HEK293 (cell line): ENCODE data around the gene NTN4.

Source experiments
- EGR2 ChIP-seq: fragments of 450-650 bp; formaldehyde crosslinking; IDR thresholded peaks from 2 replicates; pipeline ENCODE4 v1.5.1; 2016; ENCODE audit warnings: low read depth, missing biosample characterization, missing genetic modification characterization
- GFI1B ChIP-seq: fragments of 450-650 bp; formaldehyde crosslinking; IDR thresholded peaks from 2 replicates; pipeline ENCODE4 v1.5.1; 2016; ENCODE audit warnings: missing biosample characterization, missing genetic modification characterization
- HOXD13 ChIP-seq: sonication (generic); formaldehyde crosslinking; IDR thresholded peaks from 2 replicates; pipeline ENCODE4 v1.8.0; 2022; ENCODE audit warnings: missing genetic modification reagents, borderline replicate concordance
- ZBTB8A ChIP-seq: fragments of 450-650 bp; formaldehyde crosslinking; IDR thresholded peaks from 2 replicates; pipeline ENCODE4 v1.5.1; 2016; ENCODE audit warnings: missing biosample characterization, missing genetic modification characterization
- ZEB2 ChIP-seq: fragments of 450-650 bp; formaldehyde crosslinking; IDR thresholded peaks from 2 replicates; pipeline ENCODE4 v1.5.1; 2016; ENCODE audit warnings: missing biosample characterization, missing genetic modification characterization
- ZFP3 ChIP-seq: fragments of 450-650 bp; formaldehyde crosslinking; IDR thresholded peaks from 2 replicates; pipeline ENCODE4 v1.5.1; 2016; ENCODE audit warnings: low read depth, missing biosample characterization, missing genetic modification characterization
- ZNF121 ChIP-seq: fragments of 450-650 bp; formaldehyde crosslinking; IDR thresholded peaks from 2 replicates; pipeline ENCODE4 v1.5.1; 2016; ENCODE audit warnings: missing biosample characterization, missing genetic modification characterization
- ZNF133 ChIP-seq: fragments of 450-650 bp; formaldehyde crosslinking; IDR thresholded peaks from 2 replicates; pipeline ENCODE4 v1.5.1; 2016; ENCODE audit warnings: missing biosample characterization, missing genetic modification characterization
- ZNF292 ChIP-seq: fragments of 450-650 bp; formaldehyde crosslinking; IDR thresholded peaks from 2 replicates; pipeline ENCODE4 v1.5.1; 2016; ENCODE audit warnings: low read depth, missing biosample characterization, missing genetic modification characterization, borderline replicate concordance
- ZNF510 ChIP-seq: fragments of 450-650 bp; formaldehyde crosslinking; IDR thresholded peaks from 2 replicates; pipeline ENCODE4 v1.5.1; 2018; ENCODE audit warnings: mild to moderate bottlenecking, missing genetic modification characterization, missing biosample characterization; ENCODE audit not compliant: insufficient replicate concordance
- ZNF521 ChIP-seq: fragments of 450-650 bp; formaldehyde crosslinking; IDR thresholded peaks from 2 replicates; pipeline ENCODE4 v1.5.1; 2017; ENCODE audit warnings: missing biosample characterization, mild to moderate bottlenecking, missing genetic modification characterization
- ZNF529 ChIP-seq: fragments of 450-650 bp; formaldehyde crosslinking; IDR thresholded peaks from 2 replicates; pipeline ENCODE4 v1.5.1; 2017; ENCODE audit warnings: missing genetic modification characterization, missing biosample characterization; ENCODE audit not compliant: insufficient replicate concordance
- ZNF768 ChIP-seq: fragments of 450-650 bp; formaldehyde crosslinking; IDR thresholded peaks from 2 replicates; pipeline ENCODE4 v1.5.1; 2018; ENCODE audit warnings: missing biosample characterization, mild to moderate bottlenecking, missing genetic modification characterization
- TF ChIP-seq, protein P1 (sequence below): fragments of 450-650 bp; formaldehyde crosslinking; IDR thresholded peaks from 2 replicates; pipeline ENCODE4 v1.5.1; 2016; ENCODE audit warnings: missing biosample characterization, missing genetic modification characterization, low read depth
- TF ChIP-seq, protein P2 (sequence below): sonication (generic); formaldehyde crosslinking; IDR thresholded peaks from 2 replicates; pipeline ENCODE4 v1.8.1; 2022; ENCODE audit warnings: mild to moderate bottlenecking, moderate library complexity, missing genetic modification reagents
- TF ChIP-seq, protein P3 (sequence below): fragments of 450-650 bp; formaldehyde crosslinking; IDR thresholded peaks from 2 replicates; pipeline ENCODE4 v1.5.0; 2017; ENCODE audit warnings: missing biosample characterization, missing genetic modification characterization, borderline replicate concordance
- TF ChIP-seq, protein P4 (sequence below): fragments of 450-650 bp; formaldehyde crosslinking; IDR thresholded peaks from 2 replicates; pipeline ENCODE4 v1.5.1; 2016; ENCODE audit warnings: missing biosample characterization, missing genetic modification characterization
- TF ChIP-seq, protein P5 (sequence below): fragments of 450-650 bp; formaldehyde crosslinking; conservative IDR thresholded peaks from 2 replicates; pipeline ENCODE4 v1.5.1; 2016; ENCODE audit warnings: low read depth, missing biosample characterization, missing genetic modification characterization
- TF ChIP-seq, protein P6 (sequence below): fragments of 450-650 bp; formaldehyde crosslinking; IDR thresholded peaks from 2 replicates; pipeline ENCODE4 v1.5.1; 2017; ENCODE audit warnings: missing biosample characterization, missing genetic modification characterization
- TF ChIP-seq, protein P7 (sequence below): fragments of 450-650 bp; formaldehyde crosslinking; IDR thresholded peaks from 2 replicates; pipeline ENCODE4 v1.5.1; 2016; ENCODE audit warnings: missing biosample characterization, missing genetic modification characterization

The NTN4 gene

DNA sequence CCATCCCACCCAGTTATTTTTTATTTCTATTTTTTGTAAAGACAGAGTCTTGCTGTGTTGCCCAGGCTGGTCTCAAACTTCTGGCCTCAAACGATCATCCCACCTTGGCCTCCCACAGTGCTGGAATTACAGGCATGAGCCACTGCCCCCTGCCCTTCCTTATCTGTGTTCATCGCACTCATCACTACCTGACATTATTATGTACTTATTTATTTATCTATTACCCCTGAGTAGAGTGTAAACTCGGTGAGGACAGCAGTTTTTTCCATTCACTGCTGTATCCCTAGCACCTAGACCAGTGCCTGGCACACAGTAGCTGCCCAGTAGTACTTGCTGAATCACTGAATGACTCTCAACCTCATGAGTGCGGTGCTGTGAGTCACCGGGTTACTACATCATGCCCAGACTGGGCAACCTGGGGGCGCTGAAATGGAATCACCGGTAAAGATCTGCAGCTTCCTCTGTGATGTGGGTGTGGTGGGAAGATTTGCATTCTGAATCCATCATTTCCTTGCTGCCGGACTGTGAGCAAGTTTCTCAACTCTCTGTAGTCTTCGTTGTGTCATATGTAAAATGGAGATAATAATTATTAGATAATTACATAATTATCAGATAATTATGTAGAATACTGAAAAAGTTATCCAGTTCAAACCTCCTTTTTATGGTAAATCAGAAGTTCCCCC is 157.4 kb downstream of the NTN4 start (continued):
- TF ChIP-seq, protein P1, sequence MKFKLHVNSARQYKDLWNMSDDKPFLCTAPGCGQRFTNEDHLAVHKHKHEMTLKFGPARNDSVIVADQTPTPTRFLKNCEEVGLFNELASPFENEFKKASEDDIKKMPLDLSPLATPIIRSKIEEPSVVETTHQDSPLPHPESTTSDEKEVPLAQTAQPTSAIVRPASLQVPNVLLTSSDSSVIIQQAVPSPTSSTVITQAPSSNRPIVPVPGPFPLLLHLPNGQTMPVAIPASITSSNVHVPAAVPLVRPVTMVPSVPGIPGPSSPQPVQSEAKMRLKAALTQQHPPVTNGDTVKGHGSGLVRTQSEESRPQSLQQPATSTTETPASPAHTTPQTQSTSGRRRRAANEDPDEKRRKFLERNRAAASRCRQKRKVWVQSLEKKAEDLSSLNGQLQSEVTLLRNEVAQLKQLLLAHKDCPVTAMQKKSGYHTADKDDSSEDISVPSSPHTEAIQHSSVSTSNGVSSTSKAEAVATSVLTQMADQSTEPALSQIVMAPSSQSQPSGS (tag by site-specific recombination): no peak
- TF ChIP-seq ZBTB8A (no peak), EGR2 (tag by site-specific recombination) (0 out of 2 replicates have a peak, but pooled peaks have one; percentile 3), ZNF121 (tag by site-specific recombination) (peak; percentile 61; the same call in 1 of the 2 replicates), ZNF529 (tag by site-specific recombination) (no peak), ZEB2 (tag by site-specific recombination) (peak; percentile 31; the same call in 1 of the 2 replicates), ZNF768 (no peak), GFI1B (tag by site-specific recombination) (no peak), ZFP3 (tag by site-specific recombination) (no peak), HOXD13 (CRISPR knock-in tag) (no peak), ZNF292 (tag by site-specific recombination) (no peak), ZNF521 (no peak), ZNF510 (tag by site-specific recombination) (no peak), ZNF133 (tag by site-specific recombination) (no peak)
- TF ChIP-seq, protein P2, sequence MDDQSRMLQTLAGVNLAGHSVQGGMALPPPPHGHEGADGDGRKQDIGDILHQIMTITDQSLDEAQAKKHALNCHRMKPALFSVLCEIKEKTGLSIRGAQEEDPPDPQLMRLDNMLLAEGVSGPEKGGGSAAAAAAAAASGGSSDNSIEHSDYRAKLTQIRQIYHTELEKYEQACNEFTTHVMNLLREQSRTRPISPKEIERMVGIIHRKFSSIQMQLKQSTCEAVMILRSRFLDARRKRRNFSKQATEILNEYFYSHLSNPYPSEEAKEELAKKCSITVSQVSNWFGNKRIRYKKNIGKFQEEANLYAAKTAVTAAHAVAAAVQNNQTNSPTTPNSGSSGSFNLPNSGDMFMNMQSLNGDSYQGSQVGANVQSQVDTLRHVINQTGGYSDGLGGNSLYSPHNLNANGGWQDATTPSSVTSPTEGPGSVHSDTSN (CRISPR knock-in tag): no peak
- TF ChIP-seq, protein P3, sequence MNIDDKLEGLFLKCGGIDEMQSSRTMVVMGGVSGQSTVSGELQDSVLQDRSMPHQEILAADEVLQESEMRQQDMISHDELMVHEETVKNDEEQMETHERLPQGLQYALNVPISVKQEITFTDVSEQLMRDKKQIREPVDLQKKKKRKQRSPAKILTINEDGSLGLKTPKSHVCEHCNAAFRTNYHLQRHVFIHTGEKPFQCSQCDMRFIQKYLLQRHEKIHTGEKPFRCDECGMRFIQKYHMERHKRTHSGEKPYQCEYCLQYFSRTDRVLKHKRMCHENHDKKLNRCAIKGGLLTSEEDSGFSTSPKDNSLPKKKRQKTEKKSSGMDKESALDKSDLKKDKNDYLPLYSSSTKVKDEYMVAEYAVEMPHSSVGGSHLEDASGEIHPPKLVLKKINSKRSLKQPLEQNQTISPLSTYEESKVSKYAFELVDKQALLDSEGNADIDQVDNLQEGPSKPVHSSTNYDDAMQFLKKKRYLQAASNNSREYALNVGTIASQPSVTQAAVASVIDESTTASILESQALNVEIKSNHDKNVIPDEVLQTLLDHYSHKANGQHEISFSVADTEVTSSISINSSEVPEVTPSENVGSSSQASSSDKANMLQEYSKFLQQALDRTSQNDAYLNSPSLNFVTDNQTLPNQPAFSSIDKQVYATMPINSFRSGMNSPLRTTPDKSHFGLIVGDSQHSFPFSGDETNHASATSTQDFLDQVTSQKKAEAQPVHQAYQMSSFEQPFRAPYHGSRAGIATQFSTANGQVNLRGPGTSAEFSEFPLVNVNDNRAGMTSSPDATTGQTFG (tag by site-specific recombination): no peak
- TF ChIP-seq, protein P4, sequence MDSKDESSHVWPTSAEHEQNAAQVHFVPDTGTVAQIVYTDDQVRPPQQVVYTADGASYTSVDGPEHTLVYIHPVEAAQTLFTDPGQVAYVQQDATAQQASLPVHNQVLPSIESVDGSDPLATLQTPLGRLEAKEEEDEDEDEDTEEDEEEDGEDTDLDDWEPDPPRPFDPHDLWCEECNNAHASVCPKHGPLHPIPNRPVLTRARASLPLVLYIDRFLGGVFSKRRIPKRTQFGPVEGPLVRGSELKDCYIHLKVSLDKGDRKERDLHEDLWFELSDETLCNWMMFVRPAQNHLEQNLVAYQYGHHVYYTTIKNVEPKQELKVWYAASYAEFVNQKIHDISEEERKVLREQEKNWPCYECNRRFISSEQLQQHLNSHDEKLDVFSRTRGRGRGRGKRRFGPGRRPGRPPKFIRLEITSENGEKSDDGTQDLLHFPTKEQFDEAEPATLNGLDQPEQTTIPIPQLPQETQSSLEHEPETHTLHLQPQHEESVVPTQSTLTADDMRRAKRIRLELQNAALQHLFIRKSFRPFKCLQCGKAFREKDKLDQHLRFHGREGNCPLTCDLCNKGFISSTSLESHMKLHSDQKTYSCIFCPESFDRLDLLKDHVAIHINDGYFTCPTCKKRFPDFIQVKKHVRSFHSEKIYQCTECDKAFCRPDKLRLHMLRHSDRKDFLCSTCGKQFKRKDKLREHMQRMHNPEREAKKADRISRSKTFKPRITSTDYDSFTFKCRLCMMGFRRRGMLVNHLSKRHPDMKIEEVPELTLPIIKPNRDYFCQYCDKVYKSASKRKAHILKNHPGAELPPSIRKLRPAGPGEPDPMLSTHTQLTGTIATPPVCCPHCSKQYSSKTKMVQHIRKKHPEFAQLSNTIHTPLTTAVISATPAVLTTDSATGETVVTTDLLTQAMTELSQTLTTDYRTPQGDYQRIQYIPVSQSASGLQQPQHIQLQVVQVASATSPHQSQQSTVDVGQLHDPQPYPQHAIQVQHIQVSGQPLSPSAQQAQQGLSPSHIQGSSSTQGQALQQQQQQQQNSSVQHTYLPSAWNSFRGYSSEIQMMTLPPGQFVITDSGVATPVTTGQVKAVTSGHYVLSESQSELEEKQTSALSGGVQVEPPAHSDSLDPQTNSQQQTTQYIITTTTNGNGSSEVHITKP (tag by site-specific recombination): peak; percentile 54; the same call in 1 of the 2 replicates
- TF ChIP-seq, protein P5, sequence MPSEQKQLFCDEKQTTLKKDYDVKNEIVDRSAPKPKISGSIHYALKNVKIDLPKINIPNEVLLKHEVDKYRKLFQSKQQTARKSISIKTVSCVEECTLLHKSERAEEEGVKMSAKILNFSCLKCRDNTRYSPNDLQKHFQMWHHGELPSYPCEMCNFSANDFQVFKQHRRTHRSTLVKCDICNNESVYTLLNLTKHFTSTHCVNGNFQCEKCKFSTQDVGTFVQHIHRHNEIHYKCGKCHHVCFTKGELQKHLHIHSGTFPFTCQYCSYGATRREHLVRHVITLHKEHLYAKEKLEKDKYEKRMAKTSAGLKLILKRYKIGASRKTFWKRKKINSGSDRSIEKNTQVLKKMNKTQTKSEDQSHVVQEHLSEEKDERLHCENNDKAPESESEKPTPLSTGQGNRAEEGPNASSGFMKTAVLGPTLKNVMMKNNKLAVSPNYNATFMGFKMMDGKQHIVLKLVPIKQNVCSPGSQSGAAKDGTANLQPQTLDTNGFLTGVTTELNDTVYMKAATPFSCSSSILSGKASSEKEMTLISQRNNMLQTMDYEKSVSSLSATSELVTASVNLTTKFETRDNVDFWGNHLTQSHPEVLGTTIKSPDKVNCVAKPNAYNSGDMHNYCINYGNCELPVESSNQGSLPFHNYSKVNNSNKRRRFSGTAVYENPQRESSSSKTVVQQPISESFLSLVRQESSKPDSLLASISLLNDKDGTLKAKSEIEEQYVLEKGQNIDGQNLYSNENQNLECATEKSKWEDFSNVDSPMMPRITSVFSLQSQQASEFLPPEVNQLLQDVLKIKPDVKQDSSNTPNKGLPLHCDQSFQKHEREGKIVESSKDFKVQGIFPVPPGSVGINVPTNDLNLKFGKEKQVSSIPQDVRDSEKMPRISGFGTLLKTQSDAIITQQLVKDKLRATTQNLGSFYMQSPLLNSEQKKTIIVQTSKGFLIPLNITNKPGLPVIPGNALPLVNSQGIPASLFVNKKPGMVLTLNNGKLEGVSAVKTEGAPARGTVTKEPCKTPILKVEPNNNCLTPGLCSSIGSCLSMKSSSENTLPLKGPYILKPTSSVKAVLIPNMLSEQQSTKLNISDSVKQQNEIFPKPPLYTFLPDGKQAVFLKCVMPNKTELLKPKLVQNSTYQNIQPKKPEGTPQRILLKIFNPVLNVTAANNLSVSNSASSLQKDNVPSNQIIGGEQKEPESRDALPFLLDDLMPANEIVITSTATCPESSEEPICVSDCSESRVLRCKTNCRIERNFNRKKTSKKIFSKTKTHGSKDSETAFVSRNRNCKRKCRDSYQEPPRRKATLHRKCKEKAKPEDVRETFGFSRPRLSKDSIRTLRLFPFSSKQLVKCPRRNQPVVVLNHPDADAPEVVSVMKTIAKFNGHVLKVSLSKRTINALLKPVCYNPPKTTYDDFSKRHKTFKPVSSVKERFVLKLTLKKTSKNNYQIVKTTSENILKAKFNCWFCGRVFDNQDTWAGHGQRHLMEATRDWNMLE (tag by site-specific recombination): no peak
- TF ChIP-seq, protein P6, sequence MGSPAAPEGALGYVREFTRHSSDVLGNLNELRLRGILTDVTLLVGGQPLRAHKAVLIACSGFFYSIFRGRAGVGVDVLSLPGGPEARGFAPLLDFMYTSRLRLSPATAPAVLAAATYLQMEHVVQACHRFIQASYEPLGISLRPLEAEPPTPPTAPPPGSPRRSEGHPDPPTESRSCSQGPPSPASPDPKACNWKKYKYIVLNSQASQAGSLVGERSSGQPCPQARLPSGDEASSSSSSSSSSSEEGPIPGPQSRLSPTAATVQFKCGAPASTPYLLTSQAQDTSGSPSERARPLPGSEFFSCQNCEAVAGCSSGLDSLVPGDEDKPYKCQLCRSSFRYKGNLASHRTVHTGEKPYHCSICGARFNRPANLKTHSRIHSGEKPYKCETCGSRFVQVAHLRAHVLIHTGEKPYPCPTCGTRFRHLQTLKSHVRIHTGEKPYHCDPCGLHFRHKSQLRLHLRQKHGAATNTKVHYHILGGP: no peak
- TF ChIP-seq, protein P7, sequence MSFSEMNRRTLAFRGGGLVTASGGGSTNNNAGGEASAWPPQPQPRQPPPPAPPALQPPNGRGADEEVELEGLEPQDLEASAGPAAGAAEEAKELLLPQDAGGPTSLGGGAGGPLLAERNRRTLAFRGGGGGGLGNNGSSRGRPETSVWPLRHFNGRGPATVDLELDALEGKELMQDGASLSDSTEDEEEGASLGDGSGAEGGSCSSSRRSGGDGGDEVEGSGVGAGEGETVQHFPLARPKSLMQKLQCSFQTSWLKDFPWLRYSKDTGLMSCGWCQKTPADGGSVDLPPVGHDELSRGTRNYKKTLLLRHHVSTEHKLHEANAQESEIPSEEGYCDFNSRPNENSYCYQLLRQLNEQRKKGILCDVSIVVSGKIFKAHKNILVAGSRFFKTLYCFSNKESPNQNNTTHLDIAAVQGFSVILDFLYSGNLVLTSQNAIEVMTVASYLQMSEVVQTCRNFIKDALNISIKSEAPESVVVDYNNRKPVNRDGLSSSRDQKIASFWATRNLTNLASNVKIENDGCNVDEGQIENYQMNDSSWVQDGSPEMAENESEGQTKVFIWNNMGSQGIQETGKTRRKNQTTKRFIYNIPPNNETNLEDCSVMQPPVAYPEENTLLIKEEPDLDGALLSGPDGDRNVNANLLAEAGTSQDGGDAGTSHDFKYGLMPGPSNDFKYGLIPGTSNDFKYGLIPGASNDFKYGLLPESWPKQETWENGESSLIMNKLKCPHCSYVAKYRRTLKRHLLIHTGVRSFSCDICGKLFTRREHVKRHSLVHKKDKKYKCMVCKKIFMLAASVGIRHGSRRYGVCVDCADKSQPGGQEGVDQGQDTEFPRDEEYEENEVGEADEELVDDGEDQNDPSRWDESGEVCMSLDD (tag by site-specific recombination): no peak
